Activated CD8-positive, alpha-beta memory T cell treated with anti-CD3 and anti-CD28 coated beads, Interleukin-2, amount 50 U/mL, for 24 hours (primary cell): ENCODE results near the gene TARDBP.
"Not testable (repeated sequence)": the region's sequence is repeated elsewhere in the genome, so short reads cannot be mapped to it uniquely, and the experiment has no call there.

Experiments
- DNase-seq: peaks from one replicate; pipeline ENCODE4 v3.0.0-alpha.2; 2020; ENCODE audit errors: extremely low read depth

The TARDBP gene

DNA sequence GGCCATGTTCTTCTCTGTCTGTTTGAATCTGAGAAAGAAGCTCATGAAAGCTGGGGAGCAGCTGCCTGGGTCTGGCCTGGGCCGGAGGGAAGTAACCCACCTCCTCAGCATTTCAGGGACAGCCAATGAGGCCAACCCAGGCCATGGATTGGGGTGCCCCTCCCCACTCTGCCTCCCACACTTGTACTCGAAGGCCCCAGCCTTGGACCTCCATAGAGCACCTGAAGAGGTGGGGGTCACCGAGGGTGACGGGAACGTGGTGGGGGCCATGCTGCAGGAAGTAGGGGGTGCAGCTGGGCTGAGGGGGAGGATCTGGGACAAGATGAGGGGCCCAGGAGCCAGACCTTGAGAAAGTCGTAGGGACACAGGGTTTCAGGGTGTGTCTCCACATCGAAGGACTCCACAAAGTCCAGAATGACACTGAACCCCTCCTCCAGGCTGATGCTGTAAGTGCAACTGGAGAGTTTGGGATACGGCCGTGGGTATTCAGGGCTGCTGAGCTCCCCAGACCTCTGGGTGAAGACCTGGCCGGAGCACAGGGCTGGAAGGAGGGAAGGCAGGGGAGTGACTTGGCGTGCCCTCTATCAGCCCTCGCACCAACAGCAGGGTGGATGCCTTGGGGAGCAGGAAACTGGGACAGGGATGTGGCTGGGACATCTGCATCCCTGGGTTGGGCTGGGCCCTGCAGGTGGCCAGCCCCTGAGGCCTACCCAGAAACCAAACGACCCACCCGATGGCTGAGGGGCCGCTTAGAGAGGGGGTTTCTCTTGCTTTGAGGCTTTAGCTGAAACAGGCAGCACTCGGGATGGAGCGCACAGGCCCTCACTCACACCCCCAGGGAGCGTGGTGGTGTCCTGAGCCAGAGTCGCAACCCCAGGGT is 30.8 kb downstream of the TARDBP start:
- no peak for DNase-seq

DNA sequence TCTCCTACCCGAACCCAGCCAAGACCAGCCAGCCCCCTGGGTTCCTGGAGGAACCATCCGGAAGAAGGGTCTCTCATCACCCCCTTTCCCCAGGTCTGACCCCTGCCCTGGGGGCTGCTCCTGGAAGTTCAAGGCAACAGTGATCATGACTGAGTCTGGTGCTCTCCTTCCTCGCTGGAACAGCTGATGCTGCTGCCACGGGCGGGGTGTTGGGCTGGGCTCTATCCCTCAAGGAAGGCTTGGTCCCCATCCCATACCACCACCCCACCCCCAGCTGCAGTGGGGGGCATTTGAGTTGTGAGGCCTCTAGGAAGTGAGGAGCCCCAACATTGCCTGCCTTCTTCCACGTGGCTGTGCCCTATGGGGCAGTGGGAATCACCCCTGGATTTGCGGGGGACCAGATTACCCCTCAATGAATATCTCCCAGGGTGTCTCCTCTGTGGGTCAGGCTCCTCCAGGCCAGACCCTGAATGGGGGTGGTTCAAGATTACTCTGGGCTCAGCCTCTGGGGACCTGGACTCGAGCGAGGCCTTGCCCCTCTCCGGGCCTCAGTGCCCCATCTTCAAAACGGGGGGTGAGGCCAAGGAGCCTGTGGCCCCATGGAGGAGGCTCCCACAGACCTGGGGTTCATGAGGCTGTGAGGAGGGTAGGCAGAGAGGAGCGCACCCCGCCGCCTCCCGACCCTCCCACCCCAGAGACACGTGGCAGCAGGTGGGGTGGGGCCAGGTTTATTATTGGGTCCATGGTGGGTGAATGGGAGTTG is 31.8 kb downstream of the TARDBP start:
- DNase-seq, result no peak

GRCh38 chr1:11044849-11045427 is 32.5 kb downstream of the TARDBP start:
- DNase-seq, result no peak

- no peak for DNase-seq
Measured at GRCh38 chr1:11045428-11046269, 33.2 kb downstream of the TARDBP start.

- DNase-seq, result no peak
Measured at GRCh38 chr1:11046270-11046566, 33.8 kb downstream of the TARDBP start.

GRCh38 chr1:11046625-11047365 is 34.3 kb downstream of the TARDBP start, which contains the start of gene MASP2:
Gene MASP2 (minus strand): TSS chr1:11047239. CDS start chr1:11047207, 32 bp downstream.
- no peak for DNase-seq

DNA sequence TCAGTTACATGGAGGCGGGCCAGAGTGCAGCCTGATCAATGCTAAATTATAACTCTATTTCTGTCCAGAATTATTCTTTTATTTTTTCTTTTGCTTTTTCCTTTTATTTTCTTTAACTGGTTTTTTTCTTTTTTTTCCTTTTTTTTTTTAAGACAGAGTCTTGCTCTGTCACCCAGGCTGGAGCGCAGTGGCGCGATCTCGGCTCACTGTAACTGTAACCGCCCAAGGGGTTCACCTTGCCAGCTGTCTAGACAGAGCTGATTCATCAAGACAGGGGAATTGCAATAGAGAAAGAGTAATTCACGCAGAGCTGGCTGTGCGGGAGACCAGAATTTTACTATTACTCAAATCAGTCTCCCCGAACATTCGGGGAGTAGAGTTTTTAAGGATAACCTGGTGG is 38.7 kb downstream of the TARDBP start:
- DNase-seq, result not testable (repeated sequence)

DNA sequence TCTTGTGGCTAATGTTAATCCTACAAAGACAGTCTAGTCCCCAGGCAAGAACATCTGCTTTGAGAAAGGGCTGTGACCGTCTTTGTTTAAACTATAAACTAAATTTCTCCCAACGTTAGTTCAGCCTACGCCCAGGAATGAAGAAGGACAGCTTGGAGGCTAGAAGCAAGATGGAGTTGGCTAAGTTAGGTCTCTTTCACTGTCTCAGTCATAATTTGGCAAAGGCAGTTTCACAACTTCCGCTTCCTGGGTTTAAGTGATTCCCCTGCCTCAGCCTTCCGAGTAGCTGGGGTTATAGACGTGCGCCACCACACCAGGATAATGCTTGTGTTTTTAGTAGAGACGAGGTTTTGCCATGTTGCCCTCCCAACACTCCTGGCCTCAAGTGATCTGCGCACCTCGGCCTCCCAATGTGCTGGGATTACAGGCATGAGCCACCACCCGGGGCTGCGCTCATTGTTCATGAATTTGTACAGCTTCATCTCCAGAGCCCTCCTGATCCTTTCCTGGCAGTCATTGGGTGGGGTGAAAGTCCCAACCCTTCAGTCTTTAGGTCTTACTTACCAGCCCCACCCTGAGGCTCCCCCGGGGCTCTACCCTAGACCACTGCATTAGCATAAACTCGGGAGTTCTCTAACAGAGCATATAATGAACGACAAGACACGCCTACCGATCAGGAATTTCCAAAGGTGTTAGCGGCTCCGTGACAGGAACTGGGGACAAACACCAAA is 39.5 kb downstream of the TARDBP start:
- DNase-seq, result no peak

DNA sequence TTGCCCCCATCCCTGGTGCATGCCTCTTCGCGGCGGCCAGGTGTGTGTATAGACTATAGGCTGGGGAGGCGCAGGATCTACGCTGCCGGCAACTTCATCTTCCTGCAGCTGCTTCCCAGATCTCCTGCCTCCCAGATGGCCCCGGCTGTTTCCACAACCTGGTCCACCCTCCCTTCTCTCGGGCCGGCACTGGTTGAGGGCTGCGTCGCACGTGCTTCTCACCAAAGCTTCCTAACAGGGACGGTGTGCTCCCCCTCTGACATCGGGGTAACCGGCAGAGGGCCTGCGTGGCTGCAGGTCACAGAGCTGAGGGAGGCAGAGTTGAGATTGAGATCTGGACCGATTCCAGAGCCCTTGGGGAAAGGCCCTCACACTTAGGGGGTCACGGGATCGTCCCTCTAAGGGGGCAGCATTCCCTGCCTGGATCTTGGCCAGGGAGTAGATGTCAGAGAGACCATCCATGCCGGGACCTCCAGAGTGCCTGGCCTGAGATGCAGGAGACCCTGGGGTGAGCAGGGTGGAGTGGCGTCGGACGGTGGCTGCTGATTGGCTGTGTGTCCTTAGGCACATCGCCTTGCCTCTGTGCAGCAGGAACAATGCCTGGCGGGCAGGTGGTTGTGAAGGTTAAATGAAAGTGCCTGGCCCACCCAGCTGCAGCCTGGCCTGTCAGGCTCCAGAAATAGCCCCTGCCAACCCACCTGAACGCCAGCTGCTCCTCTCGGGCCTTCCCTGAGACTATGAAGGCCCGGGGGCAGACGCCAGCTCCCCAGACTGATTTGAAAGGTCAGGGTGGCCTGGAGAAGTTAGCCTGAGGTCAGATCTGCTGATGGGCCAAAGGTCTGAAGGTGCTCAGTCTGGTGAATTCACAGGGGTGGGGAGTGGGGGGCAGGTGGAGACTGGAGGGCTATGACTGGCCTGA is 40.6 kb downstream of the TARDBP start:
- no peak for DNase-seq

GRCh38 chr1:11053758-11054137 is 41.3 kb downstream of the TARDBP start:
- DNase-seq, result no peak

- DNase-seq, result no peak
Measured at GRCh38 chr1:11054181-11054580, 41.7 kb downstream of the TARDBP start.

DNA sequence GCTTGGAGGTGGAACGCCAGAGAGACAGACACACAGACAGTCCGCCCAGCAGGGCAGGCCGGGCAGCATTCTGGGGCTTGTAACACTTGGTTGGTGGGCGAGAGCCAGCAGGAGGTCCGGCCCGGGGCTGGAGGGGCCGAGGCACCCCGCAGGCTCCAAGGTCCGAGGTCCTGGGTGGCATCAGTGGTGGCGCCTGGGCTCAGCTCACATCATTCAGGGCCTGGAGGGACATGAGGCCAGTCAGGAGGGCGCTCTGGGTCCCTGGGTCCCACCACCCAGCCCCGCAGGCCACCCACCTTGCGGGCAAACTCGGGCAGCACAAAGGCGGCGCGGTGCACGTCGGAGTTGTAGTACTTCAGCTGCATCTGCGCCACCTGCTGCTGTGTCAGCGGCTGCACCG is 42.2 kb downstream of the TARDBP start:
- DNase-seq, result no peak

DNA sequence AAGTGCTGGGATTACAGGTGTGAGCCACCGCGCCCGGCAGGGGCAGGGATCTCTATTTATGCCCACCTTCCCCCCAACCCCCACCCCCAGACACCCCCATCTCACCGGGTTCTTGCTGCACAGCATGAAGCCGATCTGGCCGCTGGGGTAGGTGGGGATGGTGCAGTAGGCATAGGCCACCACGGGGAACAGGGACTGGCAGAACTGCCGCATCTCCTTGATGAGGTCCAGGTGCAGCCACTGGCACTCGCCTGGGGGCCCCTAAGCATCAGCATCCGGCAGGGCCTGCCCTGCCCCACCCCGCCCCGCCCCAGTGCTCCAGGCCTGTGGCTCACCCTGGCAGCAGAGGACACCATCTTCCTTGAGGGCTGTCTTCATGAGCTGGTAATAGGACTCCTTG is 43.2 kb downstream of the TARDBP start:
- no peak for DNase-seq

DNA sequence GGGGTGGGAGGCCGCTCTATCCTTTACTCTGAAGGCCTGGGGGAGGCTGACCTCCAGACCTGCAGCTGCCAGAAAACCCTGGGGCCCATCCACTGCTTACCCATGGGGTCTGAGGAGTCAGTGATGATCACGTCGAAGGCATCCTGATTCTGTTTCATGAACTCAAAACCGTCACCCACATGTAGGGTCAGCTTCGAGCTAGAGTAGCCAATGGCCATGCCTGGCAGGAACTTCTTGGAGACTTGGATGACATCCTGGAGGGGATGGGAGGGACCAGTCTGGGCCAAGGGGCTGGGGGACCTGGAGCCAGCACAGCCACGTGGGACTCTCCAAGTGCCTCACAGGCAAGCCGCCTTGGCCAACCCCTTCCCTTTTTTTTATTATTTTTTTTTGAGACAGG is 44.0 kb downstream of the TARDBP start:
- DNase-seq, result no peak

DNA sequence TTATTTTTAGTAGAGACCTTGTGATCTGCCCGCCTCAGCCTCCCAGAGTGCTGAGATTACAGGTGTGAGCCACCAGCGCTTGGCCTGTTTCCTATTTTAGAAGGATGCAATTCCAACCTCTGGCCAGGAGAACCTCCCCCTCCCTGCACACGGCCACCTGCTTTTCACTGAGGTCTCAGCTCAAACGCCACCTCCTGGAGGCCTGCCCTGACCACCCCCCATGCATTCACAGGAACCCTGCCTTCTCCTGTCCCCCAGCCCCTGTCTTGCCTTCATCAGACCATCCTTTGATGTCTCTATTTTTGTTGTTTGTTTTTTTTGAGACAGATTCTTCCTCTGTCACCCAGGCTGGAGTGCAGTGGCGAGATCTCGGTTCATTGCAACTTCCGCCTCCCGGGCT is 45.0 kb downstream of the TARDBP start:
- no peak for DNase-seq

GRCh38 chr1:11058026-11058425 is 45.6 kb downstream of the TARDBP start:
- no peak for DNase-seq

DNA sequence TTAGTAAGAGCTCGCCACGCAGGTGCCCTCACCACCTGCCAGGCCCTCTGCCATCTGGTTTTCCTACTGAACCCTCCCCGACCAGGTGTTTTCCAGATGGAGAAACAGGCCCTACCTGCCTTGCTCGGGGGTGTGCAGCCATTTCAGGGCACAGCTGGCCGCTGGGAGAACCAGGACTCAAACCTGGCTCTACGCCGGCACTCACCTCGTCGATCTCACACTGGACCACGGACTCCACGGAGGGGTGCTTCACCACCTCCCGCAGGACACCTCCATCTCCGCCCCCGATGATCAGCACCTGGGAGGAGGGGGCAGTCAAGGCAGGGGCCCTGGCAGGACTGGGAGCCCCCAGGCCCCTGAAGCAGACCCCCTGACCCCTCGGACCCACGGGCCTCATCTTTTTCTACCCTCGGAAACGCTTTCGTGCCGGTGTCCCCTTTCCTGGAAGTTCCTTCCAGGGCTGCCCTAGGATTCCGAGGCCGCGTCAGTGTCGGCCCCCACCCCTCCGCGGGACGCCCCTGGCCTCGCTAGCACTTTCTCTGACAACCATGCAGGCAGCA is 46.2 kb downstream of the TARDBP start:
- no peak for DNase-seq

DNA sequence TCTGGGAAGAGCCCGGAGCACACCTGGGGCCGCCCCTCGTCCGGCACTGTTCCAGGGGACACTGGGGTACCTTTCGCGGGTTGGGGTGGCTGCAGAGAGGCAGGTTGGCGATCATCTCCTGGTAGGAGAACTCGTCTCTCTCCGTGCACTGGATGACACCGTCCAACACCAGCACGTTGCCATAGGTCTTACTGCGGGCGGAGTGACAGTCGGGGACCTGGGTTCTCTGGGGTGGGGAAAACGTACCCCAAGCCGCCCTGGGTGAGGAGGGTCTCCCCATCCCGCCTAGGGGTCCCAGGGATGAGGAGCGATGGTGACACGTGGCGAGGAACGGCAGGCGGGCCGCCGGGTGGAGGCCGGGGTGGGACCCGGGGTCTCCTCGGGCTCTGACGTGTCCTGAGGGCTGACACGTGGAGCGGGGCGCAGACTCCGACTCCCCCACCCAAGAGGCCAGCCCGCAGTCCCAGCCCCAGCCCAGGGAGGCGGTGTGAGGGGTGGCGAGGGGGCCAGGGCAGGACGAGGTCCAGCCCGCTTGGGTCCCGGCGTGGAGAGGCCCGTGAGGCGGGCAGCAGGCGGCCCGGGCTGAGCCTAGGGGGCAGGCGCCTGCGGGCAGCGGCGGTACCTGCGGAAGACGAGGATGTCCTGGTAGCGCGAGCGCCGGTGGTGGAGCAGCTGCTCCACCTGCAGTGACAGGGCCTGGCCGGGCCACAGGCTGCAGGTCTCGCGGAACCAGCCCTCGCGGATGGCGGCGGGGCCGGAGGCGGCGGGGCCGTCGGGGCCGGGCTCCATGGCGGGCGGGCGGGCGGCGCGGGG is 46.9 kb downstream of the TARDBP start:
- DNase-seq, result no peak
